GM04503 (cell line): ENCODE results near the gene PWP2.
"Not testable (repeated sequence)": the region's sequence is repeated elsewhere in the genome, so short reads cannot be mapped to it uniquely, and the experiment has no call there.

ENCODE experiments used
- DNase-seq: peaks from one replicate; pipeline ENCODE4 v3.0.0-alpha.2; 2012; ENCODE audit warnings: low read depth

The PWP2 gene

DNA sequence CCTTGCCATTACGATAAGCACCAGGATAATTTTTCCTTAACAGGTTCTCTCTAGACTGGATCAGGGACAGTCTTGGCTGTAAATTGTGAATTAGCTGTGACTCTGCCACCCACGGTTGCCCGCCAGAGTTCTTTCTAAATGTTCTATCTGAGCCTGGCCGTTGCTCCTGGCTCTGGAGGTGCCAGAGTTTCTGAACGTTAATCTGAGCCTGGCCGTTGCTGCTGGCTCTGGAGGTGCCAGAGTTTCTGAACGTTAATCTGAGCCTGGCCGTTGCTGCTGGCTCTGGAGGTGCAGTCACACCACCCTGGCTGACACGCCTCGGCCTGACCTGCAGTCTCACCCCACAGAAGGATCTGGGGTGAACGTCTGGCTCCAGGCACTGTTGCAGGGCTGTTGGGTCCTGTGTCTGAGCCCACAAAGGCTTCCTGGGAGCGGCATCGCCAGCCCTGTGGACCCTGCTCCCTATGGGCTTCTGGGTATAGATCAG is 56.0 kb downstream of the PWP2 start:
- not testable (repeated sequence) for DNase-seq

DNA sequence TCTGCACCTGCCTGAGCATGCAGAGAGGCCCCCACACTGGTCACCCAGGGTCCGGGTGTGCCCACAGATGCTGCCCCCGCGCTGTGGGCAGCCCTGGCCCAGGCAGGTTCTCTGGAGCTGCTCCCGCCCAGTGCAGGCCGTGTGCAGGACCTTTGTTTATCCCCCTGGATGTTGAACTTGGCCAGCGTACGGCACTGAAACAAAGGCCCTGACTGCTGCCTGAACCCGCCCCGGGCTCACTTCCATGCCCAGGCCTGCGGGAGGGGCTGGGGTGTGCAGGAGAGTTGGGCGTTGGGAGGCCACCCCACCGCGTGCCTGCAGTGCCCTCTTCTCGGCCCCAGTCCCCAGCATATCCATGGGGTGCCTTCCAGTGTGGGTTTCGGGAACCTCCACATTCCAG is 58.7 kb downstream of the PWP2 start:
- not testable (repeated sequence) for DNase-seq

GRCh38 chr21:44167527-44167926 is 60.3 kb downstream of the PWP2 start:
- DNase-seq, result not testable (repeated sequence)

GRCh38 chr21:44170326-44170725 is 63.1 kb downstream of the PWP2 start:
- not testable (repeated sequence) for DNase-seq

DNA sequence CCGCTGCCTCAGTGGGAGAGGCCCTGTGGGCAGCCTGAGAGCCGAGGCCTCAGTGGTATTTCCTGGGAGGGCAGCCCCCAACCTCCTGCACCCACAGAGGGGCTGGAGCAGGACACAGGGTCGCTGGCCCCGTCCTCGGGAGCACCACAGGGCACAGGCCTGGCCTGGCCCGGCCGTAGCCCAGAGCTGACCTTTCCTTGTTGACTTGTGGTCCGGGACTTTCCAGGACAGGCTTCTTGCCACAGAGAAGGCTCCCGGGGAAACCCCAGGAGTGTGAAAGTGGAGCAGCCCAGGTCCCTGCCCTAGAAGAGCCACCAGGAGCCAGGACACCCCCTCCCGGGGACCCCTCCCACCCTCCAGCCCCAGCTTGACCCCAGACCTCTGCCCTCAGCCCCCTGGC is 63.7 kb downstream of the PWP2 start:
- not testable (repeated sequence) for DNase-seq

- DNase-seq, result not testable (repeated sequence)
These were observed 64.9 kb downstream of the PWP2 start for GRCh38 chr21:44171962-44172572.

DNA sequence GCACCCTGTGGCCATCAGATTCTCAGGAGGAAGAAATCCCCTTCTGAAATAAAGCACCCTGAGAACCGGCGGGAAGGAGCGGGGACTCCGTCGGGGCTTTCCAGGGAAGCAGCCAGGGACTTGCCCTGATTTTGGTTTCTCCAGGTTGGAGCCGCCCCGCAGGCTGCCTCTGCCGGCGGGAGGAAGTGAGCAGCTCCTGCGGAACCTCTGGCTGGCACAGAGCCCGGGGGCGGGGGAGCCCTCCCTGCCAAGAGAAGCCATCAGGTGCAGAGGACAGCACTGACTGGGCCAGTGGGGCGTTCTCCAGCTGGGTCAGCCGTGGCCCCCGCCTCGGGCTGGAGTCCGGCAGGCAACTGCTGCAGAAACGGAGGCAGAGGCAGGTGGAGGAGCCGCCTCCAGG is 65.5 kb downstream of the PWP2 start:
- DNase-seq, result not testable (repeated sequence)

- DNase-seq, result not testable (repeated sequence)
These were observed 68.0 kb downstream of the PWP2 start for GRCh38 chr21:44175189-44175588.

DNA sequence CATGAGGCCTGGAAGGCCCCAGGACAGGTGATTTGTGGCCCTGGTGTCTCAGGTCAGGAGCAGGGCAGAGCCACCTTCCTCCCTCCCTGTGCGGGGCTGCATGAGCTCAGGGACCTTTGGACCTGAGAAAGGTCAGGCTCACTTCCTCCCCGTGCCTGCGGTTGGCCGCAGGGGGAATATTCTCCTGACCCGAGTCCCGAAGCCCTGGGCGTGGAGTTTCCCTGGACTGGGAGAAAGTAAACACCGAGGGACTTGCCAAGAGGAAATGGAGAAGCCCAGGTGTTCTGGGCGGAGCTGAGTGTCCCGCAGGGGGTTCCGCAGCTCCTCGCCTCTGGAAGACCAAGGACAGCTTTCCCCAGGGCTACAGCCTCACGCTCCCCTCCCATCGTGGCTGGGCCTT is 68.9 kb downstream of the PWP2 start:
- DNase-seq, result not testable (repeated sequence)
